LNCAP (cell line): ENCODE measurements around the gene TRDN.

Source experiments
- TF ChIP-seq, protein P1 (sequence below): fragments of 450-650 bp; IDR thresholded peaks from 2 replicates; pipeline ENCODE4 v1.5.1; 2017; ENCODE audit warnings: mild to moderate bottlenecking

Gene TRDN

DNA sequence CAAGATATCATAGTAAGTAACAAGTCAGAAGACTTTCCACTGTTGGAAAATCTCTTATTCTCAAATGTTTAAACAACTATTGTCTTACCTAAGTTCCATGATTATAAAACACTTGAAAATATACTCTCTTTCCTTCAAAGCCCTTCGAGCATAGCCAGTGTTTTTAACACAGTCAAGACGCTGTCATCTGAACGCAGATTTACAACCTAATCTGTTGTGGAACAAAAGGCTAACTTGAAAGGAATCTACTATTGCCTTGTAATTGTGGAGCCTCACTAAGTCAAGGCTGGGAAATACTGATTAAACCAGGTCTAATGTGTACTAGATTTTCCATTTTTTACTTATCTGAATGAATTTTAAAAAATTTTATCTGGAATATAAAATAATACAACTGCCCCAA, 205.8 kb downstream of the TRDN start:
- TF ChIP-seq, protein P1, sequence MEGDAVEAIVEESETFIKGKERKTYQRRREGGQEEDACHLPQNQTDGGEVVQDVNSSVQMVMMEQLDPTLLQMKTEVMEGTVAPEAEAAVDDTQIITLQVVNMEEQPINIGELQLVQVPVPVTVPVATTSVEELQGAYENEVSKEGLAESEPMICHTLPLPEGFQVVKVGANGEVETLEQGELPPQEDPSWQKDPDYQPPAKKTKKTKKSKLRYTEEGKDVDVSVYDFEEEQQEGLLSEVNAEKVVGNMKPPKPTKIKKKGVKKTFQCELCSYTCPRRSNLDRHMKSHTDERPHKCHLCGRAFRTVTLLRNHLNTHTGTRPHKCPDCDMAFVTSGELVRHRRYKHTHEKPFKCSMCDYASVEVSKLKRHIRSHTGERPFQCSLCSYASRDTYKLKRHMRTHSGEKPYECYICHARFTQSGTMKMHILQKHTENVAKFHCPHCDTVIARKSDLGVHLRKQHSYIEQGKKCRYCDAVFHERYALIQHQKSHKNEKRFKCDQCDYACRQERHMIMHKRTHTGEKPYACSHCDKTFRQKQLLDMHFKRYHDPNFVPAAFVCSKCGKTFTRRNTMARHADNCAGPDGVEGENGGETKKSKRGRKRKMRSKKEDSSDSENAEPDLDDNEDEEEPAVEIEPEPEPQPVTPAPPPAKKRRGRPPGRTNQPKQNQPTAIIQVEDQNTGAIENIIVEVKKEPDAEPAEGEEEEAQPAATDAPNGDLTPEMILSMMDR = no peak

GRCh38 chr6:123427008-123427407, 209.7 kb downstream of the TRDN start:
- TF ChIP-seq, protein P1 = no peak

GRCh38 chr6:123423130-123423529, 213.6 kb downstream of the TRDN start:
- TF ChIP-seq, protein P1 = no peak

DNA sequence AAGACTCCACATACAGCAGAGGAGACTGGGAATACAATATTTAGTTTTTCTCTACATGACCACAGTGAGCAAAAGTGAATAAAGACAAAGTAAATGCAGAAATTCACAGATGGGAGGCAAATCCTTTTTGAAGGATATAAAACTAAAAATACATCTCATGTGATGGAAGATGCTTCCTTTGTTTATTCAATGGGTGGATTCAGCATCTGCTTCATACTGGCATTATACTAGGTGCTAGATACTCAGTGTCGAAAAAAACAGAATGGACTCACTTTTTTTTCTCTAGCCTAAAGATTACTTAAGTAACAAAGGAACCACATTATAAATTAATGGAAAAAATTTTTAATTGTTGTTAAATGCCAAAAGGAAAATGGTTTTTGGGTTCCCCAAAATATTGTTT, 216.2 kb downstream of the TRDN start:
- TF ChIP-seq, protein P1 = no peak

DNA sequence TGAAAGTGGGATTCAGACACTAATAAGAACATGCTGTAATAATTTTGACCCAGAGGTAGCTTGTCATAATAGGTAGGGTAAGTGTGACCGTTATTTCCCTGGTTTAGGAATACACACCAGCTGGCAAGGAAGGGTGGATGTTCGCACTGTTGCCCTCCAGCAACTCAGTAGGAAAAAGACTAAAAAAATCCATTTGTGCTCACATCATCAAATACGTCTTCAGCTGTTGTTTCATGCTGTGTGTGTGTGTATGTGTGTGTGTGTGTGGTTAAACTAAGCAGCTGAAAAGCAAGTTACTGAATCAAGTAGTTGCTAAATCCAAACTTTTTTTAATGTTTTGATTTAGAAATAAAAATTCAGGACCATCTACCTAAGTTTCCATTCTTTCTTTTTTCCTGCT, 218.7 kb downstream of the TRDN start:
- TF ChIP-seq, protein P1 = no peak

GRCh38 chr6:123417535-123417934, 219.2 kb downstream of the TRDN start:
- TF ChIP-seq, protein P1 = no peak

GRCh38 chr6:123415844-123416468, 220.8 kb downstream of the TRDN start:
- TF ChIP-seq, protein P1 = peak; percentile 68

DNA sequence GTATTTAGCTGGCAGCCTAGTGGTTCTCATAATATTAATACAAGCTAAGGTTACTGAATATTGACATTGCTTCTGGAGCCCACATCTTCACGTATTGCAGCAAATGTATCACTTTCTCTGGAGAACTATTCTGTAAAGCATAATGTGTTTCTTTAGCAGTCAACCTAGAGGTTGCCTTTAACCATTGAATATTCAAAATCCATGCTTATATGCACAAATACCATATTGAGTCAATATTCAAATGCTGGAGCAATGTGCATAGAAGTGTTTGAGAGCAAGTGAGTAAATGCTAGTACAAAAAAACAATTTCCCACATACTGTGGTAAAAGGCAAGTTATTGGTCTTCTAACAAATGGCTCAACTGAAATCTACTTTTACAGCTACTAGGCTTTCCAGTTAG, 231.8 kb downstream of the TRDN start:
- TF ChIP-seq, protein P1 = no peak
